GM19238 (cell line): Measurements from ENCODE around the gene SLC35B4.
"Not testable (repeated sequence)": the region's sequence is repeated elsewhere in the genome, so short reads cannot be mapped to it uniquely, and the experiment has no call there.

Experiments used
- DNase-seq: peaks from one replicate; pipeline ENCODE4 v3.0.0; 2011; ENCODE audit warnings: low spot score; ENCODE audit not compliant: insufficient read length

Gene SLC35B4

GRCh38 chr7:134331393-134331792 is 14.7 kb upstream of the SLC35B4 start:
- DNase-seq: no peak

- DNase-seq: no peak
Observed at GRCh38 chr7:134330974-134331373, 14.2 kb upstream of the SLC35B4 start.

DNA sequence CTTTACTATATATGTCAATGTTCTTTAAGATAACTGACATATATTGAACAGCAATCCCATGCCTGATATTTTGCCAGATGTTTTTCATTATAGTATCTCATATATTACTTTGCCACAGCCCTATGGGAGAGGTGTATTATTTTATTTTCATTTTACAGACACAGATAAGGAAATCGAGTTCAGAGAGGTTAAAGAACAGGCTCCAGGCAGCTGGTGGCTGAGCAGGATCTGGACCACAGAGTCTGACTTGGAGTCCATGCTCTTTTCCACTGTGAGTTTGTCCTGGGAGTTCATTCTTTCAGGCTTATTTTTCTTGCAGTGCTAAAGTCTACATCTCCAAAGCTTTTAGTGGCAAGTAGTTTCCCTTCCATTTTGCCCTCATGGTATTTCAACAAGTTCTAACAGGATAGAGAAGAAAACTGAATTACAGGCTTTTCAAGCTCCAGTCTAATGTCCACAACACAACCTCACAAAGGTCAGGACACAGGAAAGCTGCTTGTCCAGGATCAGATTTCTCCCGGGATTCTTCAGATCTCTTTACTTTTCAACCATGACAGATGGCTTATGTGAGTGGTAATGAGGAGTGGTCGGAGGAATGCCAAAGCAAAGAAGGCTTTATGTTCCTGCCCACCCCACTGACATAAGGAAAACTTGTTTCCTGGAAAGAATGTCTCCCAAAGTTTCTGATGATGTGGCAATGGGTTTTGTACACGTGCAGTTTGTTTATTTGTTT is 13.1 kb upstream of the SLC35B4 start:
- no peak for DNase-seq

GRCh38 chr7:134328900-134329299 is 12.2 kb upstream of the SLC35B4 start:
- DNase-seq: no peak

DNA sequence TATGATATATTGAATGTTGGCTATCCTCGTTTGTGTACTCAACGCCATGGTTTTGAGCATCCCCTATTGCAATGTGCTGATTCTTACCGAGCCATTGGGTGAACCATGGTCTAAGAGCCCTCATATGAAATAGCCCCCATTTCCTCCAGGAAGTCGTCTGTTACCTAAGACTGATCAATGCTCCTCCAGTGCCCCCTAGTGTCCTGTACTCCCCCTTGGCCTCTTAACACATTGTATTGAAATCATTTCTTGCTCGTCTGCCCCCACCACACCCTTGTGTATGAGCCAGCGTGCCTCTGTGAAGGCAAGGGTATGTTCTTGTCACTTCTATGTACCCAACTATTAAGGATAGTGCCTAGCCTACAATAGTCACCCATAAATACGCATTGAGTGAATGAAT is 11.2 kb upstream of the SLC35B4 start:
- peak; percentile 31 for DNase-seq

- DNase-seq: no peak
Observed at GRCh38 chr7:134324107-134324506, 7.4 kb upstream of the SLC35B4 start.

DNA sequence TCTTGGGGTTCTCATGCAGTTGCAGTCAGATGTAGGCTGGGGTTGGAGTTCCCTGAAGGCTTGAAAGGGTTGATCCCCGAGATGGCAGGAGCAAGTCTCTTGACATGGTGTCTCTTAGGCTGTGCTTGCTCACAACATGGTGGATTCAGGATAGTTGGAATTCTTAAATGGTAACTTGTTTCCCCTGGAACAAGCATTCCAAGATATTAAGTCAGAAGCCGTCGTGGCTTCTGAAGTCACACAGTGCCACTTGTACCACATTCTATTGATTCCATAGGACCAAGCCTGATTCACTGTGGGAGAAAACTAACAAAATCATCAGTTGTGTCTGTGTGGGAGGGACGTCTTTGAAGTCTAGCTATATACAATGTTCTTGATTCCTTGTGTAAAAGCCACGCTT is 3.5 kb upstream of the SLC35B4 start:
- DNase-seq: no peak

- DNase-seq: no peak
Observed at GRCh38 chr7:134318443-134318842, 1.7 kb upstream of the SLC35B4 start.

GRCh38 chr7:134317434-134317833 is 704 bp upstream of the SLC35B4 start:
- no peak for DNase-seq

DNA sequence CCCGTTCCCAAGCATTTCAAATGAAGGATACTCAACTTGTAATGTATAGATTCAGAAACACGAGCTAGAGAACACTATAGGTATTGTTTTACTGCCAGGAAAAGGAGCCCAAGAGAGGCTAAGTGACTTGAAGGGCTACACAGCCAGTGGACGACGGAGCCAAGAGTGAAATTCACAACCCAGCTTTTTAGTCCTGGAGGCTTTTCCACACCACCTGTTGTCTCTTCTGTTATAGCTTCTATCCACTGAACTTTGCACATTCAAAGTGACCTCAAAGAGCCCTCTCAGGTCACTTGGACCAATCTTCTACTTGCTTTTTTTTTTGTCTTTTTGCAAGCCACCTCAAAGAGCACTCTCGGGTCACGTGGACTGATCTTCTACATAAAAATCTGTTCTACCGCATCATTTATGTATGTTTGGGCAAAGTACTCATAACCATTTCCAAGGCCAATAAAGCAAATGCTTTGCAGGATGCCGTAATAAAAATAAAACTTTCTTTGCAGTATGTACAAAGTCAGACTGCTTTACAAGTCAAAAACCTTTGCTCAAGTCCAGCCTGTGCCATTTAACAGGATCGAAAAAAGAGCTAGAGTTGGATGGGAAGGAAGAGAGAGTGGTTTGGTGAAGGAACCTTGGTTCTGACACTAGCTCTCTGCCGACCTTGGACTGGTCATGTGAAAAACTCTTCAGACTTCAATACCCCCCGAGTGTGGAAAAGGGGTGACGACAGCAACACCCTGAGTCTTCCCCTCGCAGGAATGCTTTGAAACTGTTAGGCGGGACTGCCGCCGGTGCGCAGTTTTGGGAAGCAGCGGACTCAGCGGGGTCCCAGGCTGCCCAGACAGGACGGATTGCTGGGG is 821 bp downstream of the SLC35B4 start:
- no peak for DNase-seq

GRCh38 chr7:134313543-134313942 is 3.2 kb downstream of the SLC35B4 start:
- no peak for DNase-seq

DNA sequence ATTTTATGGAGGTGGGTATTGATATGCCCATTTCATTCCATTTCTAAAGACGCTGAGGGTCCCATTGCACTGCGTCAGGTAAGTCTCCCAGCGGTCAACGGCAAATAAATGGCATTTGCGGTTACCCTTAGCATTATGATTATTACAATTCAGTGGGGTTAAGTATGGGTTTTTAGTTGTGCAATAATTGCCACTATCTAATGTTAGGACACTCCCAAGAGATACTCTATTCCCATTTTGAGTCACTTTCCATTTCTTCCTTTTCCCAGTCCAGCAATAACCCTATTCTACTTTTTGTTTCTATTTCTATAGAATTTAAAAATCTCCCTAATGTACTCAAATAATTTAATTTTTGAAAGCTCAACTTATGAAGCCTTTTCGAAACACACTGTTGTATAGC is 4.0 kb downstream of the SLC35B4 start:
- DNase-seq: no peak

DNA sequence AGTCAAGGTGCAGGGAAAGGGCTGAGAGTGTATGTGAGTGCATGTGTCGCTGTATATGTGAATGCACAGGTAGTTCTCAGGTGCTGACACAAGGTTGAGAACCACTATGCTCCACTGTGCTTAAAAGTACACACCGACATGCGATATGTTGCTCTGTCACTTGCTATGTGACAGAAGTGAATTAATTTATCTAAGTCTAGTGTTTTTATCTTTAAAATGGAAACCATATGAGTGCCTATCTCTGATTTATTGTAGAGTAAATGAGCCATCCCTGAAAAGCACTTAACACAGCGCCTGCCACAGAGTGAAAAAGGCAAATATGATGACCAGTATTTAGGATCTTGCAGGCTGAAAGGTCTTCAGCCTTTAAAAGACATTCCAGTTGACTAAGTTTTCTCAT is 4.9 kb downstream of the SLC35B4 start:
- no peak for DNase-seq

- no peak for DNase-seq
Observed at GRCh38 chr7:134308548-134308947, 8.2 kb downstream of the SLC35B4 start.

DNA sequence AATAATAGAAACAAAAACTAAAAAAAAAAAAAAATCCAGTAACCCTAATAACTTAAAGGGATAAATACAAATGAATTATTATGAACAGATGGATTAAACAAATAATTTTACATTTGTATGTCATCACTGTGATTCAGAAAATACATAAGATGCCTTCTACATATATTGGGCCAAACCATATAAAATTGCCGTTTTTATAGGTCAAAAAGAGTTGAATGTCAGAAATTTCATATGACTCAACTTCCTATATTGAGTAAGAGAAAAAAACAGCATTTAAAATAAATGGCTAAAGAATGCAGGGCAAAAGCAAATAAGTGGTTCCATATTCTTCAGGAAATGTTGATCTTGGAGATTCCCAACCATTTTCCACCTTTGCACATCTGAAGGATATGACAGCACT is 9.4 kb downstream of the SLC35B4 start:
- no peak for DNase-seq

DNA sequence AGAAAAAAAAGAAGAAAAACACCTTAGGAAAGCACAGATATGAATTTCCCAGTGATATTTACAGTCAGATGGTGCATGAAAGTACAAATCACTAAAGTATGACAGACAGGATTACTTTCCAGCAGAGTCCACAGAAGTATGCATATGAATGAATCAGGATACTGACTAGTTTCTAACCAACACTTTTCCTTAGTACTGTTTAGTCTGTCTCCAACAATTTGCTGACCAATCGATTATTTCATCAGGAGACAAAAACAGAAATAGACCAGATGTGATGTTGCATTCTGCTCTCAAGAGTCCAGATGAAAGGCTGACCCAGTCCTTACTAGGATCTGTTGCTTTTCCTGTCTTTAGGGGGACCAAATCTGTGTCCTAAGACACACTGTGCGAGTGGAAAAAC is 14.6 kb downstream of the SLC35B4 start:
- DNase-seq: no peak

- DNase-seq: no peak
Observed at GRCh38 chr7:134301592-134301991, 15.1 kb downstream of the SLC35B4 start.

- no peak for DNase-seq
Observed at GRCh38 chr7:134300988-134301387, 15.7 kb downstream of the SLC35B4 start.

DNA sequence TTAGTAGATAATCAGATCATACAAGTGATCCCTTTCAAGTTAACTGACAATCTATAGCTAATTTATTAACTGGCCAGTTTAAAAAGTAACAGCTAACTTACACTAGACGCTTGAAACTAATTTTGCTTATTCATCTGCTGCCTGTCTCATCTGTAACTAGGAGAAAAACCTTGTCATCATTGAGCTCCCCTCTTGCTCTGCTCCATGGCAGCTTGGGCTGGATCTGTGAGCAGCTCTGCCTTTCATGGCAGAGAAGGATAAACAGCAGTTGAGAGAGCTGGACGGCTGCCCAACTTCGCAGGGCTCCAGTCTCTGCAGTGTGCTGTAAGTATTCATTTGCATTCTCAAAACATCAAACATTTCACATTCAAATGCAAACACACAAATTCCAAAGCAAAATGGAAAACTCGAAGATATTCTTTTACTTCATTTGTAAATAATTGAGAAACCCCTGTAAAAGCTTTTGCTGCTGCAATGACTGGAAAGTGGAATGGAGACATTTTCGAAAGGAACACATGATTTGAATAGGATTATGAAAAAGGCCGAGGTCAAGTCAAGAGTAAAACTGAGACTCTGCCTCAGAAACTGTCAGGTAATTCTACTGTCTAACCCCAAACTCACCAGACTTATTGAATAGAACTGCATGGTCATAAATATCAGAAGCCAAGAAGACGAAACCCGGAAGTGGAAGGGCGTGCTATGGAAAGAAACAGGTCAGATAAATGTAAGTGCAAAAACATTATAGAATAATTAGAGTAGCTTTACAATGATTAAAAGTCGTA is 17.6 kb downstream of the SLC35B4 start:
- no peak for DNase-seq

- DNase-seq: no peak
Observed at GRCh38 chr7:134297489-134297888, 19.2 kb downstream of the SLC35B4 start.

GRCh38 chr7:134295982-134296381 is 20.7 kb downstream of the SLC35B4 start:
- DNase-seq: not testable (repeated sequence)
